K562 (cell line): ENCODE data around the gene GRAPL.
"Not testable (repeated sequence)": the region's sequence is repeated elsewhere in the genome, so short reads cannot be mapped to it uniquely, and the experiment has no call there.

Experiments used
- ELF4 ChIP-seq: fragments of 450-650 bp; formaldehyde crosslinking; IDR thresholded peaks from 2 replicates; pipeline ENCODE4 v1.4.0; 2022; ENCODE audit warnings: missing genetic modification characterization
- KHSRP ChIP-seq: fragments of 450-650 bp; IDR thresholded peaks from 2 replicates; pipeline ENCODE4 v1.6.1; 2017
- MYC ChIP-seq, 2 experiments: fragments of 250-450 bp in 1 of 2; sonication (Bioruptor Pico) in 1 of 2; IDR thresholded peaks; 2 replicates each; pipeline versions ENCODE4 v1.5.1 to v1.6.1; 2012 to 2021; ENCODE audit warnings: low read depth in 2 of 2, borderline replicate concordance in 1 of 2, improper control_type of control experiment in 1 of 2, low read length in 1 of 2, mild to moderate bottlenecking in 1 of 2, moderate library complexity in 1 of 2
- POU5F1 ChIP-seq: fragments of 150-350 bp; IDR thresholded peaks from 2 replicates; pipeline ENCODE4 v1.6.1; 2014; ENCODE audit warnings: borderline replicate concordance, low read length, low read depth, mild to moderate bottlenecking; ENCODE audit not compliant: partially characterized antibody
- SMC3 ChIP-seq: conservative IDR thresholded peaks from 2 replicates; pipeline ENCODE4 v1.6.1; 2011; ENCODE audit warnings: low read depth, low read length, improper control_type of control experiment; ENCODE audit not compliant: insufficient read depth
- ZNF224 ChIP-seq: sonication (generic); formaldehyde crosslinking; IDR thresholded peaks from 2 replicates; pipeline ENCODE4 v1.8.0; 2022; ENCODE audit warnings: mild to moderate bottlenecking, missing genetic modification reagents
- TF ChIP-seq, protein P1 (sequence below), 3 experiments: IDR thresholded peaks in 2 of 3; conservative IDR thresholded peaks in 1 of 3; 2 replicates each; pipeline ENCODE4 v1.5.1; 2011 to 2012; ENCODE audit warnings: low read length in 3 of 3, mild to moderate bottlenecking in 3 of 3, control low read depth in 2 of 3, improper control_type of control experiment in 1 of 3, inconsistent platforms in 1 of 3, low read depth in 1 of 3, mixed read lengths in 1 of 3, moderate library complexity in 1 of 3; ENCODE audit not compliant: insufficient read depth in 2 of 3

DNA sequence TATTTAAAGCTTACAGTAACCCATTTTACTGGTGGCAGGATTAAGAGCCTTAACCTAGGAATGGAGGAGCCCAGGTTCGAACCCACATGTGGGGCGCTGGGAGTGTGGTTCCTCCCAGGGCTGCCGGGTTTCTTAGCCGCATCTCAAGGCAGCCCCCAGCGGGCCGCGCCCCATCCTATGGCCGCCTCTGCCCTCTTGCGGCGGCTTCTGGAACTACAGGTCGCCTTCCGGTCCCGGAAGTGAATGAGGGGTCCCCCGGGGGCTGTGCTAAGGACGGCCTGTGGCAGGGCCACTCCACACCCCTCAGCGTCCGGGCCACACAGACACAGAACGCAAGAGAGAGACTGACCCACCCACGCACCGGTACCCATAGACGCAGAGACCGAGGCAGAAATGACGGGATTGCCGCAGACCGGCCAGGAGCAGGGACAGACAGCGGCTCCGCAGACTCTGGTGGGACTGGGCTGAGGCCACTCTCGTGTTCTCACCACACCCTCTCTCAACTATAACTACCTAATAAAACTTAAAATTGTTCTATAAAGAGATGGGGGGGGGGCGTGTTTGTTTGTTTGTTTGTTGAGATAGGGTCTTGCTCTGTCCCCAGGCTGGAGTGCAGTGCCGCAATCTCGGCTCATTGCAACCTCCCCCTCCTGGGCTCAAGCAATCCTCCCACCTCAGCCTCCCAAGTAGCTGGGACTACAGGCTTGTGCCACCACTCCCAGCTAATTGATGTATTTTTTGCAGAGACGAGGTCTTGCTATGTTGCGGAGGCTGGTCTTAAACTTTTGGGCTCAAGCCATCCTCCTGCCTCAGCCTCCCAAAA lies 69.2 kb downstream of the GRAPL start:
- not testable (repeated sequence) for TF ChIP-seq KHSRP; POU5F1; SMC3; MYC (IDR thresholded peaks at IDR 0.05; ENCODE audit: low read depth, low read length); MYC (CRISPR knock-in tag; IDR thresholded peaks at IDR 0.05; ENCODE audit: borderline replicate concordance, low read depth); ELF4 (CRISPR knock-in tag); ZNF224 (CRISPR knock-in tag)
- TF ChIP-seq, protein P1, sequence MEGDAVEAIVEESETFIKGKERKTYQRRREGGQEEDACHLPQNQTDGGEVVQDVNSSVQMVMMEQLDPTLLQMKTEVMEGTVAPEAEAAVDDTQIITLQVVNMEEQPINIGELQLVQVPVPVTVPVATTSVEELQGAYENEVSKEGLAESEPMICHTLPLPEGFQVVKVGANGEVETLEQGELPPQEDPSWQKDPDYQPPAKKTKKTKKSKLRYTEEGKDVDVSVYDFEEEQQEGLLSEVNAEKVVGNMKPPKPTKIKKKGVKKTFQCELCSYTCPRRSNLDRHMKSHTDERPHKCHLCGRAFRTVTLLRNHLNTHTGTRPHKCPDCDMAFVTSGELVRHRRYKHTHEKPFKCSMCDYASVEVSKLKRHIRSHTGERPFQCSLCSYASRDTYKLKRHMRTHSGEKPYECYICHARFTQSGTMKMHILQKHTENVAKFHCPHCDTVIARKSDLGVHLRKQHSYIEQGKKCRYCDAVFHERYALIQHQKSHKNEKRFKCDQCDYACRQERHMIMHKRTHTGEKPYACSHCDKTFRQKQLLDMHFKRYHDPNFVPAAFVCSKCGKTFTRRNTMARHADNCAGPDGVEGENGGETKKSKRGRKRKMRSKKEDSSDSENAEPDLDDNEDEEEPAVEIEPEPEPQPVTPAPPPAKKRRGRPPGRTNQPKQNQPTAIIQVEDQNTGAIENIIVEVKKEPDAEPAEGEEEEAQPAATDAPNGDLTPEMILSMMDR (IDR thresholded peaks at IDR 0.05 in 2 of 3, conservative IDR thresholded peaks at IDR 0.05 in 1 of 3; ENCODE audit: insufficient read depth in 2 of 3, low read depth in 1 of 3, low read length in 3 of 3) = not testable (repeated sequence)
